Naive B cell (primary cell): Measurements from ENCODE around the gene COX7A2. TPM values are rescaled to one million over a fixed set of nuclear protein-coding genes. Genes with fewer than 3 reads are reported as not detected.

Experiments
- ATAC-seq, 2 donors: fragments of 150-1000 bp; cut with Tn5 transposase; 2 replicates each; pipeline ENCODE4 v1.10.0; 2021; ENCODE audit warnings: low read depth in 2 of 2, mild to moderate bottlenecking in 2 of 2, moderate library complexity in 2 of 2
- DNase-seq: peaks from one replicate; pipeline ENCODE4 v3.0.0; 2022
- H3K27ac Mint-ChIP-seq, 6 donors: one replicate each; pipeline ENCODE4 v1.8.0; 2020 to 2022; ENCODE audit warnings: mild to moderate bottlenecking in 6 of 6, mixed read lengths in 6 of 6, moderate library complexity in 5 of 6, inconsistent platforms in 2 of 6
- H3K27me3 Mint-ChIP-seq, 3 donors: one replicate each; pipeline ENCODE4 v1.8.0; 2021 to 2022; ENCODE audit warnings: mixed read lengths in 3 of 3, mild to moderate bottlenecking in 1 of 3
- H3K36me3 Mint-ChIP-seq, 2 donors: one replicate each; pipeline ENCODE4 v1.8.0; 2020 to 2022; ENCODE audit warnings: mixed read lengths in 2 of 2, inconsistent platforms in 1 of 2, mild to moderate bottlenecking in 1 of 2
- H3K4me1 Mint-ChIP-seq, 3 donors: one replicate each; pipeline ENCODE4 v1.8.0; 2020 to 2022; ENCODE audit warnings: mixed read lengths in 3 of 3, inconsistent platforms in 1 of 3, mild to moderate bottlenecking in 1 of 3, moderate library complexity in 1 of 3
- H3K4me3 Mint-ChIP-seq, 8 donors: one replicate each; pipeline ENCODE4 v1.8.0; 2020 to 2022; ENCODE audit warnings: mild to moderate bottlenecking in 8 of 8, mixed read lengths in 8 of 8, moderate library complexity in 8 of 8, inconsistent platforms in 2 of 8
- H3K9me3 Mint-ChIP-seq, 7 donors: one replicate each; pipeline ENCODE4 v1.8.0; 2020 to 2022; ENCODE audit warnings: mixed read lengths in 7 of 7, mild to moderate bottlenecking in 5 of 7, inconsistent platforms in 2 of 7, moderate library complexity in 1 of 7
- polyA plus RNA-seq, 6 donors: library from polyadenylated mRNA; unstranded; fragments of 300-500 nt; fragmentation: Illumina TruSeq; gene quantifications; one replicate each; pipeline ENCODE4 v1.2.3, GENCODE V29; 2021; ENCODE audit warnings: low read depth in 6 of 6

Gene COX7A2
- polyA plus RNA-seq, 6 donors from 2014 or later: 776 to 1,084 (median 861) TPM

GRCh38 chr6:75196081-75196687, 47.4 kb downstream of the COX7A2 start:
- DNase-seq: no peak
- no peaks in the 10 kb centered on the region for H3K4me1 Mint-ChIP-seq
- H3K36me3 Mint-ChIP-seq: no peaks in the 10 kb centered on the region
- peaks cover 18 to 30% (median 21%) of the 10 kb centered on the region in 3 donors for H3K27me3 Mint-ChIP-seq
- H3K27ac Mint-ChIP-seq: no peak overlapping the region
- no peak overlapping the region for H3K4me3 Mint-ChIP-seq
- peaks cover 0 to 2% (median 0%) of the 10 kb centered on the region in 7 donors for H3K9me3 Mint-ChIP-seq
- no peak for ATAC-seq

- Mint-ChIP-seq H3K27me3 (peaks cover 7 to 20% (median 12%) of the 10 kb centered on the region in 3 donors), H3K4me3 (no peak overlapping the region), H3K27ac (no peak overlapping the region), H3K9me3 (peaks cover 0 to 14% (median 5%) of the 10 kb centered on the region in 7 donors), H3K36me3 (no peaks in the 10 kb centered on the region), H3K4me1 (no peaks in the 10 kb centered on the region)
- no peak for DNase-seq
- ATAC-seq: no peak
These were observed 55.2 kb downstream of the COX7A2 start for GRCh38 chr6:75188221-75188925.

Other genes starting within 250 kb of the COX7A2 start
- not detected for gene COL12A1, start 37.7 kb downstream of the COX7A2 start, polyA plus RNA-seq
- gene TMEM30A, start 41.0 kb upstream of the COX7A2 start, polyA plus RNA-seq: 10 to 100 TPM; 33.5 to 45.1 (median 41.8) TPM
- not detected for gene FILIP1, start 250.0 kb upstream of the COX7A2 start, polyA plus RNA-seq